HG02938 (cell line): ENCODE measurements around the gene STK33.
"Not testable (repeated sequence)": the region's sequence is repeated elsewhere in the genome, so short reads cannot be mapped to it uniquely, and the experiment has no call there.

Source experiments
- ATAC-seq: cut with Tn5 transposase; IDR thresholded peaks from one replicate; pipeline ENCODE4 v1.9.1; 2021; ENCODE audit warnings: mild to moderate bottlenecking, moderate library complexity; ENCODE audit not compliant: unreplicated experiment

The STK33 gene

DNA sequence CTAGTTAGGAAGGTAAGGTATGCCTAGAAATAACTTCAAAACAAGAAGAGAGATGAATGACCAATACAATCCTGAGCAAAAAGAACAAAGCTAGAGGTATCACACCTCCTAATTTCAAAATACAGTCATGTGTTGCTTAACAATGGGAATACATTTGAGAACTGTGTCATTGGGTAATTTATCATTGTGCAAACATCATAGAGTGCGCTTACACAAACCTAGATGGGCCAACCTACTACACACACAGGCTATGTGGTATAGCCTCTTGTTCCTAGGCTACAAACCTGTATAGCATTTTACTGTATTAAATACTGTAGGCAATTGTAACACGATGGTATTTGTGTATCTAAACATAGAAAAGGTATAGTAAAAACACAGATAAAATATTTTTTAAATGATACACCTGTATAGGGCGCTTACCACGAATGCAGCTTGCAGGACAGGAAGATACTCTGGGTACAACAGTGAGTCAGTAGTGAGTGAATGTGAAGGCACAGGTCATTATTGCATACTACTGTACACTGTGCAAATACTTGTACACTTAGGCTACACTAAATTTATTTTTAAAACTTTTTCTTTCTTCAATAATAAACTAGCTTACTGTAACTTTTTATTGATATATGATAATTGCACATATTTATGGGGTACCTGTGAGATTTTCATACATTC, 48.2 kb downstream of the STK33 start:
- ATAC-seq = no peak

DNA sequence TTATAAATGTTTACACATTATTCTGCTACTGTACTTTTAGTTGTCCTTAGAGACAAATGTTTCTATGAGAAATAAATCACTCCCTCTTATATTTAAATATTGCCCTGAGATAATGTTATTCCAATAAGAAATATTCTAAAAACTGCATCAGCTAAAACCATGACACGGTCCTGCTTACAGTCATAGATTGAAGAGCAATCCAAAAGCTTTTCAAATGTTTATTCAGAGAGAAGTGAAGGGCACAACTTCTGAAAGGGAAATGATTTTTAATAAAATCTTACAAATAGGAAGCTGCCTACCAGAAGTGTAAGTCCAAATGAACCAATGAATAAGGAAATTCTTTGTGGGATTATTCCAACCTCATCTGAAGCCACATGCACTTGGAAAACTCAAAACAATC, 49.2 kb downstream of the STK33 start:
- no peak for ATAC-seq

- ATAC-seq = no peak
Measured at GRCh38 chr11:8543278-8543677, 50.8 kb downstream of the STK33 start.

GRCh38 chr11:8541448-8541847, 52.6 kb downstream of the STK33 start:
- ATAC-seq = no peak

GRCh38 chr11:8533332-8533731, 60.7 kb downstream of the STK33 start:
- ATAC-seq = peak; percentile 50

DNA sequence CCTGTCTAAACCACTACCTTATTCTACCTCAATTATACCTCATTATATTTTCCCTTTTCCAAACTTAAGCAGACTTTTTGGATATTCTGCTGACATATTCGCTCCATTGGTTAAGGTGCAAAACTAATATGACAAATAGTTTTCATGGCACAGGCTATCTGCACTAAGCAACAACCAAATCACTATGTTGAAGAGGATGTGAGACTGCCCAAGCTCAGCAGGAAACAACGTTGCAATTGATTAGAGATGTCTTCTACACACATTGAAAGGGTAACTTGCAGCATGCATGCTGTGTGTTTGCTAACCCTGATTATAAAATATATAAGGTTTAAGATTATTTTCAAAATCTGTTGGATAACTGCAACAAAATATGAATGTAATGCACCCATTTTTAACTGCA, 61.6 kb downstream of the STK33 start:
- ATAC-seq = peak; percentile 86

DNA sequence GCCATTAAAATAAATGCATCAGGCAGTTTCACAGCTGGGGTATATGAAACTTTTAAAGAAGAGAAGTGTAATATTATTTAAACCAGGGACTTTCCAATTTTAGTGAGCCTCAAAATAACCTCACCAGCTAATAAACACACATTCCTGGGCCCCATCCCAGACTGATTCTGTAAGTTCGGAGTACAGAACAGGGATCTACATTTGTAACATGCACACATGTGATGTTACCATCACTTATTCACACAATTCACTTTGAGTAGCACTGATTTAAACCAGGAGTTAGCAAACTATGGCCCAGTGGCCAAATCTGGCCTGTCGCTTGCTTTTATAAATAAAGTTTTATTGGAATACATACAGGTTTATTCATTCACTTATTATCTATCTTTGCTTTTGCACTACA, 62.0 kb downstream of the STK33 start:
- peak; percentile 35 for ATAC-seq

DNA sequence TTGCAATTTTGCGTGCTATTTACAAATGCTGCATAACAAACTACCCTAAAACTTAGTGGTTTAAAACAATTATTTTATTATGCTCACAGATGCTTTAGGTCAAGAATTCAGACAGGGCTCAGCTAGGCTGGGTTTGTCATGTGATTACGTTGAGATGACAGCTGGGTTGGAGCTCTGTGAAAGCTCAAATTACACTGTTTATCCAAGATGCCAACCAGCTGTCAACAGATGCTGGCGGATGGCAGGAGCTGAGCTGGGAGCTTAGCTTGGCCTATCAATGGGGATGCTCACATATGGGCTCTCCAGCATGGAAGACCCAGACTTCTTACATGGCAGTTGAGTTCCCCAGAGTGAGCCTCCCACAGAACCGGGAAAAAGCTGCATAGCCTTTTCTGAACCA, 62.7 kb downstream of the STK33 start:
- ATAC-seq = no peak

DNA sequence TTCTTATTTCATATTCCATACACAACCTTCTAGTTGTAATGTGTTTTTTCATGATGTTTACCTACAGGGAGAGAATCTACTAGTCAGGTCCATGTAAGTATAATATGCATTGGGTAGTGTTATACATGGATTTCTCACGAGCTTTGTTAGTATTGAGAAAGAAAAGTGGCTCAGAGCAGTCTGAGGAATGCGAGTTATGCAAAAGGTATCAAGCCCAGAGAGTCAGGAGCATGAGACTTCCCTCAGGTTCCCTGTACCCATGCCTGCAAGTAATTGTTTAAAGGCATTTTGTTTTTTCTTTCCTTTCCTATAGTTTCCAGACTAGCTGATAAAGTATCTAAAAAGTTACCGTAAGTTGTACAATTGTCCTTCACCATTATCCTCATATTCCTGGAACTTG, 66.1 kb downstream of the STK33 start:
- no peak for ATAC-seq

- no peak for ATAC-seq
Measured at GRCh38 chr11:8523396-8523795, 70.6 kb downstream of the STK33 start.

DNA sequence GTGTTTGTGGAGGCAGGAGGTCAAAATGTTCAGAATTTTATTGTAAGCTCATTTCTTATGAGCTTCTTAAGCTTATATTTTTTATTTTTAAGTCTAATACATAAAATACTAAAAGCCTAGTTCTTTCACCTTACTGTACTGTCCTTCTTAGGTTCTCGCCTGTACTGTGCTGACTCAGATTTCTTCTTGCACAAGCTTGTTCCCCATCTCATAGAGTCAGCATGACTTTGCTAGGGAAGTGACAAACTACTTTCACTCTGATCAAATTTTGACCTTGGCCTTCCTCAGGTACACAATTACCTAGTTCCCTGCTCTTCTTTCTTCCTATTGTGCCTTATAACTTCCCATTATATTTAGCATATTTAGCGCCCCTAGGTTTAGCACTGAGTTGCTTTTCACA, 81.5 kb downstream of the STK33 start:
- ATAC-seq = no peak

DNA sequence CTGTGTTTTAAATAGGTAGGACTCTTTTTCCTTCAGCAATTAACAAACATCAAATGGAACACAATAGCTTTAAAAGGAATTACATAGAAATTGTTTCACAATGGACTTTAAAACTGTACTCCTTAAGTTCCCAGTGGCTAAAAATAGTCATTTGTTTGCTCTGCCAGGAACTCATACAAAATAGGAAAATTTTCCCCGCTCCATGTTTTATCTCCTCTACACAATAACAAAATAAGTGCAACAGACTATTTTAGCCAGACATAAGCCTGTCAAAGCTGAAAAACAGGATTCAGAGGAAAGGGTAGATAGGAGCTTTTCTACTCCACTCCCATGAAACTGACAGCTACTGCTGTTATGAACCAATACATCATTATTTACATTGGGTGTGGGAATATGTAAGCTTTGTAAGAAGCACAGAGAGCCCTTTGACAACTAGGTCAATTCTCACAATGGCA, 90.1 kb downstream of the STK33 start:
- no peak for ATAC-seq

GRCh38 chr11:8501836-8502235, 92.2 kb downstream of the STK33 start:
- no peak for ATAC-seq

GRCh38 chr11:8488395-8488794, 105.6 kb downstream of the STK33 start:
- ATAC-seq = no peak

DNA sequence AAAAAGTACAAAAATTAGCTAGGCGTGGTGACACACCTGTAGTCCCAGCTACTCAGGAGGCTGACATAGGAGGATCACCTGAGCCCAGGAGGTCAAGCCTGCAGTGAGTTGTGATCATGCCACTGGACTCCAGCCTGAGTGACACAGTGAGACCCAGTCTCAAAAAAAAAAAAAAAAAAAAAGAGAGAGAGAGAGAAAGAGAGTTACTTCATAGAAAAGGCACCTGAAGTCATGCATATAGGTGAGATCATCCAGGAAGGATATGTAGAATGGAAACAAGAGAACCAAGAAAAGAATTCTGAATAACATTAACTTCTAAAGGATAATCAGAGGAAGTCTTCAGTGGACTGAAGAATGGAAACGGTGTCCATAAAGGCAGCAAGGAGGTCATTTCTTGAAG, 106.8 kb downstream of the STK33 start:
- no peak for ATAC-seq

DNA sequence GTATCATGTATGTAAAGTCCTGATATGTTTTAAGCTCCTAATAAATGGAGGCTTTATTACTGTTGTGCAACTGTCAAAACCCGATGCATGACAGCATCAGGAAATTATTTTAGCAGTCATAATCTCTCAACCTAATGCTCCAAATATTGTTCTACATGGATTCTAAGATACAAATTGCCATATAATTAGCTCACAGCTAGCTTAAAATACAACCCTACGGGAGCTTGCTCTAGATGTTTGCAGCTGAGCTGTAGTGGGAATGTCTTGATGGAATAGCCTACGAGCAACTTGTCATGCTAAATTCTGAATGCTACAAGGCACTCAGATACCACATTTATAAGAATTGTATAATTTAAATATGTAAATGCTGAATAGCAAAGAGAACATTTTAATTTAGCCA, 109.8 kb downstream of the STK33 start:
- ATAC-seq = no peak

DNA sequence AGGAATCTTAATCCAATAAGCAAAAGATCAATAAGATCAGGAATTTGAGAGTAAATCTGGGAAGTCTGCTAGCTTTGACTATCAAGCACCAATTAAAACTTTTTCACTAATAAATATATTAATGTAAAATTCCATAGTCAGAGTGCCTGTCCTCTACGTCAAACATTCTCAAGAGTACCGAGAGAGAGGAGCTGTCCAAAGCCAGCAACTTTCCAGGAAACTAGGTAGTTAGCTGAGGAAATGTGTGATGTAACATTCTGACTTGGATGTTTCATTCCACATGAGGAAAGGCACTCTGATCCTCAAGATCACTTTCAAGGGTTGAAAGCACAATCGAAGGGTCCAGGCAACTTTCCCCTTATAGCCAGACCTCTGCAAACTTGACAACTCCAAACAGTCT, 113.2 kb downstream of the STK33 start:
- no peak for ATAC-seq

GRCh38 chr11:8477680-8478079, 116.3 kb downstream of the STK33 start:
- peak; percentile 98 for ATAC-seq

DNA sequence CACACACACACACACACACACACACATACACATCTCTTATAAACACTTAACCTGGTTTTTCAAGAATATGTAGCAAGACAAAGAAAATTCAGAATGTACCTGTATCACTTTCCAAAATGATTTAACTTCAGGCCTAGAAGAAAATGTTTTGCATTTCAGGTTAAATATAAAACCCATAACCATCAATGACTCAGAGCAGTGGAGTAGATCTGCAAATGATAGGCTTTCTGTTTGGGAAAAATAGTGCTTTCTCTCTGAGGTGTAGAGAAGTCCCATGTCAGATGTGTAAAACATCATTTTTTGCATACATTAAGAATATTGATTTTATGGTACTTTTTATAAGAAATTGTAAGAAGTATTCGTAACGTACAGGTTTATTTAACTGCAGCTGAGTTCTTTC, 116.9 kb downstream of the STK33 start:
- ATAC-seq = peak; percentile 42

GRCh38 chr11:8467806-8468205, 126.2 kb downstream of the STK33 start:
- ATAC-seq = not testable (repeated sequence)

DNA sequence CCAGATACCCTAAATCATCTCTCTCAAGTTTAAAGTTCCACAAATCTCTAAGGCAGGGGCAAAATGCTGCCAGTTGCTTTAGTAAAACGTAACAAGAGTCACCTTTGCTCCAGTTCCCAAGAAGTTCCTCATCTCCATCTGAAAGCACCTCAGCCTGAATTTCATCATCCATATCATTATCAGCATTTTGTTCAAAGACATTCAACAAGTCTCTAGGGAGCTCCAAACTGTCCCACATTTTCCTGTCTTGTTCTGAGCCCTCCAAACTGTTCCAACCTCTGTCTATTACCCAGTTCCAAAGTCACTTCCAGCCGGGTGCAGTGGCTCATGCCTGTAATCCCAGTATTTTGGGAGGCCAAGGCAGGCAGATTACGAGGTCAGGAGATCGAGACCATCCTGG, 126.7 kb downstream of the STK33 start:
- not testable (repeated sequence) for ATAC-seq

- not testable (repeated sequence) for ATAC-seq
Measured at GRCh38 chr11:8466884-8467283, 127.1 kb downstream of the STK33 start.

- ATAC-seq = no peak
Measured at GRCh38 chr11:8459711-8460399, 134.2 kb downstream of the STK33 start.
